Dedifferentiated amniotic fluid mesenchymal stem cell (primary cell): ENCODE measurements around the gene ZIC4.

Source experiments
- DNase-seq: peaks from one replicate; pipeline ENCODE4 v3.0.0-alpha.2; 2016; ENCODE audit errors: extremely low spot score

ZIC4 gene

GRCh38 chr3:147404800-147405230 is 1.5 kb downstream of the ZIC4 start:
- no peak for DNase-seq

- no peak for DNase-seq
Observed at GRCh38 chr3:147404000-147404799, 2.1 kb downstream of the ZIC4 start.

GRCh38 chr3:147403511-147403910 is 2.8 kb downstream of the ZIC4 start:
- DNase-seq = no peak

GRCh38 chr3:147402159-147402558 is 4.2 kb downstream of the ZIC4 start:
- DNase-seq = no peak

- DNase-seq = no peak
Observed at GRCh38 chr3:147401421-147401820, 4.9 kb downstream of the ZIC4 start.

- no peak for DNase-seq
Observed at GRCh38 chr3:147400999-147401398, 5.3 kb downstream of the ZIC4 start.

GRCh38 chr3:147400111-147400510 is 6.2 kb downstream of the ZIC4 start:
- DNase-seq = no peak

- no peak for DNase-seq
Observed at GRCh38 chr3:147398813-147399534, 7.4 kb downstream of the ZIC4 start.

- DNase-seq = no peak
Observed at GRCh38 chr3:147397875-147398812, 8.2 kb downstream of the ZIC4 start.

- DNase-seq = no peak
Observed at GRCh38 chr3:147397155-147397874, 9.0 kb downstream of the ZIC4 start.

GRCh38 chr3:147396712-147397046 is 9.7 kb downstream of the ZIC4 start:
- DNase-seq = no peak

- no peak for DNase-seq
Observed at GRCh38 chr3:147395899-147396711, 10.2 kb downstream of the ZIC4 start.

- DNase-seq = no peak
Observed at GRCh38 chr3:147394884-147395225, 11.5 kb downstream of the ZIC4 start.

GRCh38 chr3:147393943-147394883 is 12.1 kb downstream of the ZIC4 start:
- DNase-seq = no peak

- no peak for DNase-seq
Observed at GRCh38 chr3:147393261-147393942, 12.9 kb downstream of the ZIC4 start.

- DNase-seq = no peak
Observed at GRCh38 chr3:147392625-147392946, 13.8 kb downstream of the ZIC4 start.

- DNase-seq = no peak
Observed at GRCh38 chr3:147391781-147392624, 14.3 kb downstream of the ZIC4 start.
